ENCODE data around the gene SRXN1. TPM values are rescaled to one million over a fixed set of nuclear protein-coding genes. Genes with fewer than 3 reads are reported as not detected.

SRXN1 gene
- total RNA-seq, 1 experiment from 2014 or later, result 42.6 TPM

- Mint-ChIP-seq H3K9me3 (ENCODE audit: unreplicated experiment) (no peaks in the 10 kb centered on the region), H3K4me1 (ENCODE audit: insufficient read depth, unreplicated experiment) (peaks cover 24% of the 10 kb centered on the region), H3K27me3 (ENCODE audit: insufficient read depth, unreplicated experiment) (no peaks in the 10 kb centered on the region), H3K27ac (ENCODE audit: low read depth, unreplicated experiment) (no peak overlapping the region), H3K36me3 (ENCODE audit: insufficient read depth, unreplicated experiment) (peaks cover 13% of the 10 kb centered on the region), H3K4me3 (ENCODE audit: unreplicated experiment) (peak overlapping the region; percentile 89)
- TSS peak; percentile 68 for BruUV-seq (replicated peaks)
- TF ChIP-seq CTCF (IDR thresholded peaks at IDR 0.05; ENCODE audit: unreplicated experiment), result no peak
- intact Hi-C loops (cut with micrococcal nuclease), result loop anchor here (2.0 kb wide), 1 partner anchor 85 kb away; no protein-coding TSS in a partner anchor
- POLR2A ChIA-PET, result interaction anchor here (0.6 to 1.4 kb wide), 3 partner anchors 12 to 174 kb away, joined by 3 to 5 read pairs (median 4); no protein-coding TSS in a partner anchor
- CTCF ChIA-PET, result interaction anchor here (1.0 kb wide), 1 partner anchor 93 kb away, joined by 3 read pairs; no protein-coding TSS in a partner anchor
- DNase-seq (ENCODE audit: unreplicated experiment), result no peak
Observed at GRCh38 chr20:653590-654416, 803 bp upstream of the SRXN1 start.

GRCh38 chr20:652615-653109 is 338 bp downstream of the SRXN1 start:
- H3K9me3 Mint-ChIP-seq (ENCODE audit: unreplicated experiment), result no peaks in the 10 kb centered on the region
- H3K27me3 Mint-ChIP-seq (ENCODE audit: insufficient read depth, unreplicated experiment), result no peaks in the 10 kb centered on the region
- peaks cover 20% of the 10 kb centered on the region for H3K4me1 Mint-ChIP-seq (ENCODE audit: insufficient read depth, unreplicated experiment)
- ChIA-PET CTCF (interaction anchor here (0.6 to 2.1 kb wide), 5 partner anchors 9 to 526 kb away, joined by 3 to 7 read pairs (median 4); no protein-coding TSS in a partner anchor), POLR2A (interaction anchor here (0.6 to 2.1 kb wide), 12 partner anchors 8 to 512 kb away, joined by 3 to 11 read pairs (median 3); partner anchors contain the start of gene CSNK2A1)
- H3K27ac Mint-ChIP-seq (ENCODE audit: low read depth, unreplicated experiment), result peak overlapping the region; percentile 87
- TF ChIP-seq CTCF (IDR thresholded peaks at IDR 0.05; ENCODE audit: unreplicated experiment), result no peak
- intact Hi-C loops (cut with micrococcal nuclease), result loop anchor here (2.0 kb wide), 1 partner anchor 86 kb away; no protein-coding TSS in a partner anchor
- H3K36me3 Mint-ChIP-seq (ENCODE audit: insufficient read depth, unreplicated experiment), result peaks cover 24% of the 10 kb centered on the region
- peak overlapping the region; percentile 89 for H3K4me3 Mint-ChIP-seq (ENCODE audit: unreplicated experiment)
- DNase-seq (ENCODE audit: unreplicated experiment), result peak; percentile 31
- BruUV-seq (replicated peaks), result no TSS peak

- no peaks in the 10 kb centered on the region for H3K9me3 Mint-ChIP-seq (ENCODE audit: unreplicated experiment)
- peaks cover 20% of the 10 kb centered on the region for H3K4me1 Mint-ChIP-seq (ENCODE audit: insufficient read depth, unreplicated experiment)
- DNase-seq (ENCODE audit: unreplicated experiment), result no peak
- H3K27ac Mint-ChIP-seq (ENCODE audit: low read depth, unreplicated experiment), result peak overlapping the region; percentile 87
- ChIA-PET CTCF (interaction anchor here (0.8 to 2.4 kb wide), 6 partner anchors 8 to 298 kb away, joined by 3 to 13 read pairs (median 4); no protein-coding TSS in a partner anchor), POLR2A (interaction anchor here (0.6 to 2.1 kb wide), 15 partner anchors 9 to 280 kb away, joined by 3 to 11 read pairs (median 3); partner anchors contain the start of gene CSNK2A1)
- BruUV-seq (replicated peaks), result TSS peak; percentile 21
- TF ChIP-seq CTCF (IDR thresholded peaks at IDR 0.05; ENCODE audit: unreplicated experiment), result no peak
- intact Hi-C loops (cut with micrococcal nuclease), result loop anchor here (2.0 kb wide), 1 partner anchor 87 kb away; no protein-coding TSS in a partner anchor
- H3K27me3 Mint-ChIP-seq (ENCODE audit: insufficient read depth, unreplicated experiment), result no peaks in the 10 kb centered on the region
- peaks cover 31% of the 10 kb centered on the region for H3K36me3 Mint-ChIP-seq (ENCODE audit: insufficient read depth, unreplicated experiment)
- peak overlapping the region; percentile 89 for H3K4me3 Mint-ChIP-seq (ENCODE audit: unreplicated experiment)
Observed at GRCh38 chr20:651713-652614, 1.0 kb downstream of the SRXN1 start.

Measured in MCF 10A (cell line).